Pulmonary artery endothelial cell (primary cell): ENCODE results near the gene RPL31. TPM values are rescaled to one million over a fixed set of nuclear protein-coding genes. Genes with fewer than 3 reads are reported as not detected.

ENCODE experiments used
- DNase-seq: peaks from one replicate; pipeline ENCODE4 v3.0.0-alpha.2; 2011; ENCODE audit warnings: low read depth, low spot score
- total RNA-seq: library from RNA; depleted of rRNA; stranded (reverse); fragments of >200 nt; gene quantifications from 2 replicates; pipeline ENCODE4 v1.2.3, GENCODE V29; 2014

RPL31 gene
- total RNA-seq, 1 donor from 2014 or later: 1,689 TPM

- no peak for DNase-seq
Measured at GRCh38 chr2:100974712-100975520, 27.2 kb upstream of the RPL31 start.

DNA sequence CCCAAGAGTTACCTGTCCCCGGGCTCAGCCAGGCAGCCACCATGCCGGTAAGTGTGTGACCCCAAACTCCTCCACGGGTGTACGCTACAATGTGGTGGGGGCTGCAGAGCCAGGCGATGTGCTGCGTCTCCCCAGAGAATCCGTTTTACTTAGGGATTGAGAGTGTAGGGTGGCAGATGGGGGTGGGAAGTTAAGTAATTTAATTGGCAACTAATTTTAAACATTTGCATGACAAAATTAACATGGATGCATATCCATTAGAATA is 26.6 kb upstream of the RPL31 start:
- DNase-seq: no peak

- DNase-seq: no peak
Measured at GRCh38 chr2:100976061-100976460, 26.0 kb upstream of the RPL31 start.

DNA sequence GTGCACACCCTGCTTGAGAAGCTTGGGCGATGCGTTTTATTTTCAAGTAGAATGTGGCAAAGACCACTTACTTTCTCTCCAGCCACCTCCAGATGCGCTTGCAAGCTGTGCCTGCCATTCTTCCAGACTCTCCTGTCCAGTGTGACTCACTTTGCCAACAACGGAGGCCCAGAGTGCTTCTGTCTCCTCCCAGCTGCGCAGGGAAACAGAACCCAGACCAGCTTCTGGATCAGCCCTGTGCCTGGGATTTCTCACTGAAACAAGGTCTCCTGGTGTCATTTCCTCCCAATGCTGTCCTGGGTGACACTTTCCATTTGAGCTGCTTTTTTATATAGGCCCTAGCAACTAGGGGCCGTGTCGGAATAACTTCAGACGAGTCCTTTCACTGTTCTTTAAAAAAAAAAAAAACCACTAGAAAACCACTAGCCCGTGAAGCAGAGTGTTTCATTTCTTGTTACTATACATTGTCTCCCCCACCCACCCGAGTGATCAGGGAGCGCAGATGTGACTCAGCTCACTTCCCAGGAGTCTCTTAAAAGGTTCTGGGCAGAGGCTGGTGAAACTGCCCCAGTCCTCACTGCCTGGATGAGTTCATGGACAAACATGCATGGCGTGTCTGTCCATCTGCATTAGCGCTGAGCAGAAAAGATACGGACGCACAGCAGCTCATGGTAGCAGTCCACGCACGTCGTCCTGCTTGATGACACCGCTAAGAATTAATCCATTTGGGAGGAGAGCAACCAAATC is 25.3 kb upstream of the RPL31 start:
- no peak for DNase-seq

GRCh38 chr2:100977511-100977910 is 24.6 kb upstream of the RPL31 start:
- DNase-seq: no peak

DNA sequence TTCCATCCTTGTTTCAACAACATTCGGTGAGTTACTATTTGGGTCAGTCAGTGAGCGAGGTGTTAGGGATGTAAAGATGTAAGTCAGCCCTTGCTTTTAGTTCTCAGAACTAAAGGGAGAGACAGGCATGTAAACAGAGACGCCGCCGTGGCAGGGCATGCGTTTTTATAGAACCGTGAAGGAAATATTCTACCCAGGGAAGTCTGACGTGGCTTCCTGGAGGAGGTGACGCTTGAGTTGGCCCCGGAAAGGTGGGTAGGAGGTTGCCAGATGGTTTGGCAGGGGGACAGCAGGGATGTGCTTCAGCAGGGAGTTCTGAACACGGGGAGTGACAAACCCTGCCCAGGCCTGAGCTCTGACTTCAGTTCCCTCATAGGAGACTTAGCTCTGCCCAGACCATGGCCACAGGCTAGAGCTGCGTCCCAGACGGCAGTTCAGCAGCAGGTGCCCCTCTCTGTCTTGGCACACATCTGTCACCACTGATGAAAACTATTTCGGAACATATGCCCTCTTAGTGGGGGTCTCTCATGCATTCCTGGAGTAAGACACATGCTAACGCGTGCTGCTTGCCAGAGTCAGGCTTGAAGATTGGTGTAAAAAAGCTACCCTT is 23.4 kb upstream of the RPL31 start:
- peak; percentile 72 for DNase-seq

DNA sequence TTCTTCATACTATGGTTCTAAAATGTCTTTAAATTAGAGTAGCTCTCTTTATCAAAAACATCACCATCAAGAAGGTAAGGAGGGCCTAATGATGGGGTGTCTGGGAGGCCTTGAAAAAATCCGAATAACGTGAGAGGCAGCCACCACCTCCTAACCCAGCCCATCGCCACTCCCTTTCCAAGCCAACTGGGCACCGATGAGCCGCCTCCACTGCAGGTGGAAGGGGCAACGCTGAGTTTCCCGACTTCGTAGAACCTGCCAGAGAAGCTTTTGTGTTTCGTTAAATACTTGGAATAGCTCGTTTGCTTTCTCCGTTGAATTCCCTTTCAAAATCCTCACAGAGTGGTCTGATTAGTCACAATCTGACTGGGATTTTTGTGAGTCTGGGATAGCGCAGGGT is 22.0 kb upstream of the RPL31 start:
- no peak for DNase-seq

- DNase-seq: no peak
Measured at GRCh38 chr2:100981011-100981410, 21.1 kb upstream of the RPL31 start.

DNA sequence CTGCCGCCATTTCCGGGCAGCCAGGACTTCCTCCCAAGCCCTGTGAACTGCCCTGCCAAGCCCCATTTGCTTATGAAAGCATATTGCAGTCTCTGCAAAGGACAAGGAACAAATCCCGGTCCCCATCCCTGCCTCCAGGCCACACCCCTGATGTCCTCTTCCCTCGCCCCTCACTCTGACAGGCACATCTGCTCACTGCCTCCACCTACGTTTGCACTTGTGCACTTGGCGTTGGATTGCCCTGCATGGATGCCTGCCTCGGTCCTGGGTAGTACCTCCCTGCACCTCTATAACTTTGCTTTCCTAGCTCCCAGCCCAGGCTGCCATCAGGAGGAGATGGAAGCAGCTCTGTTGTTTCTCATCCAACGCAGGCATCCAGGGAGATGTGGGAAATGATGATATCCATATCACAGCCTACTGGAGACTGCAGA is 19.6 kb upstream of the RPL31 start:
- no peak for DNase-seq

- DNase-seq: no peak
Measured at GRCh38 chr2:100983201-100983600, 18.9 kb upstream of the RPL31 start.

- DNase-seq: no peak
Measured at GRCh38 chr2:100983684-100984310, 18.3 kb upstream of the RPL31 start.

GRCh38 chr2:100984892-100985307 is 17.2 kb upstream of the RPL31 start:
- peak; percentile 51 for DNase-seq

- no peak for DNase-seq
Measured at GRCh38 chr2:100986157-100986556, 15.9 kb upstream of the RPL31 start.

- DNase-seq: no peak
Measured at GRCh38 chr2:100987536-100987935, 14.6 kb upstream of the RPL31 start.

DNA sequence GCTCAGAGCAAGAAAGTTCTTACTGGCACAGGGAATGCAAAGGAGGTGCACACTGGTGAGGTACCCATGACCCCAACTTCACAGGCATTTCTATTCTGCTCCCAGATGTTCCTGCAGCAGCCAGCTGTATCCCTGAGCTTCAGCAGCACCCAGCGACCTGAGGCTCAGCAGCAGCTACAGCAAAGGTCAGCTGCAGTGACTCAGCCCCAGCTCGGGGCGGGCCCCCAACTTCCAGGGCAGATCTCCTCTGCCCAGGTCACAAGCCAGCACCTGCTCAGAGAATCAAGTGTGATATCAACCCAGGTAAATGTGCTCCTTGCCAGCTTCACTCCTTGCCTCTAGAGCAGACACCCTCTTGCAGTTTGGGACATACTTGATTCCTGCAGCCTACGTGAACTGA is 14.1 kb upstream of the RPL31 start:
- no peak for DNase-seq

- DNase-seq: no peak
Measured at GRCh38 chr2:100988630-100989417, 13.3 kb upstream of the RPL31 start.

- DNase-seq: no peak
Measured at GRCh38 chr2:100989666-100990065, 12.4 kb upstream of the RPL31 start.

DNA sequence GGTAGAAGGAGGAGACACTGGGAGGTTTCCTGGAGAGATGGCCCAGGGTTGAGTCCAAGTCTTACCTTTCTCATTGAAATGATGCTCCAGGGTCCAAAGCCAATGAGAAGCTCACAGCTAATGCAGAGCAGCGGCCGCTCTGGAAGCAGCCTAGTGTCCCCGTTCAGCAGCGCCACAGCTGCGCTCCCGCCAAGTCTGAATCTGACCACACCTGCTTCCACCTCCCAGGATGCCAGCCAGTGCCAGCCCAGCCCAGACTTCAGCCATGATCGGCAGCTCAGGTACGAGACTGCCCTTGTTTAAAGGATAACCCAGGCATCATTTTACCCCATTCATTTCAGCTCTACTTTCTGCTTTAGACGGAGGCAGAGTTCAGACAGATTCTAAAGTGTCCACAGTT is 11.9 kb upstream of the RPL31 start:
- no peak for DNase-seq

- DNase-seq: no peak
Measured at GRCh38 chr2:100990650-100991403, 11.3 kb upstream of the RPL31 start.

DNA sequence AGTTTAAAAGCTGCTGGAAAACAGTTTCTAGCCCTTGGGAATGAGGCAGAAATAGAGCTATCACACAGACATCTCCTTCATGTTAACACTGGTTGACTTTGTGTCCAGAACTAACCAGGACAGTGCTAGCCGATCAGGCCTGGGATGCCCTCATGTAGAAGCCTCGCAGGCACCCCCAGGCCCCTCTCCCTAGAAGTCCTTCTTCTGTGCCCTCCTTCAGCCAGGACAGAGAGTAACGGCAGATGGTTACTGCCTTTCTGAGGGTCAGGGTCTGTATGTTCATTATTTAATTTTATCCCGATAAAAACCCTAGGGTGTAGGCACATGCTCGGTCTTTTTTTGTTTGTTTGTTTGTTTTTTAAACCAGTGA is 10.7 kb upstream of the RPL31 start:
- DNase-seq: no peak

DNA sequence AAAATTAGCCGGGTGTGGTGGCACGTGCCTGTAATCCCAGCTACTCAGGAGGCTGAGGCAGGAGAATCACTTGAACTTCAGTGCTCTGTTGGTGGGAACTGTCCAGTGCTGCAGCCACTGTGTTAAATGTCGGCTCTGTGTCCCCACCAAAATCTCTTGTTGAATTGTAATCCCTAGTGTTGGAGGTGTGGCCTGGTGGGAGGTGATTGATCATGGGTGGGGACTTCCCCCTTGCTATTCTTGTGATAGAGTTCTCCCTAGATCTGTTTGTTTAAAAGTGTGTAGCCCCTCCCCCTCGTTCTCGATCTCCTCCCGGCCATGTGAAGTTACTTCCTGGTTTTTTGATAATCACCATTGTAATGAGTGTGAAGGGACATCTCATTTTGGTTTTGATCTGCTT is 9.8 kb upstream of the RPL31 start:
- no peak for DNase-seq
